GM18909 (cell line): ENCODE data around the gene CPA2.
A peak's percentile ranks its signal among the peaks of the same experiment; 100 is the strongest.
"Not testable (repeated sequence)": the region's sequence is repeated elsewhere in the genome, so short reads cannot be mapped to it uniquely, and the experiment has no call there.

Experiments used
- ATAC-seq: cut with Tn5 transposase; IDR thresholded peaks from one replicate; pipeline ENCODE4 v1.9.1; 2021; ENCODE audit warnings: mild to moderate bottlenecking; ENCODE audit not compliant: unreplicated experiment, poor library complexity

CPA2 gene

DNA sequence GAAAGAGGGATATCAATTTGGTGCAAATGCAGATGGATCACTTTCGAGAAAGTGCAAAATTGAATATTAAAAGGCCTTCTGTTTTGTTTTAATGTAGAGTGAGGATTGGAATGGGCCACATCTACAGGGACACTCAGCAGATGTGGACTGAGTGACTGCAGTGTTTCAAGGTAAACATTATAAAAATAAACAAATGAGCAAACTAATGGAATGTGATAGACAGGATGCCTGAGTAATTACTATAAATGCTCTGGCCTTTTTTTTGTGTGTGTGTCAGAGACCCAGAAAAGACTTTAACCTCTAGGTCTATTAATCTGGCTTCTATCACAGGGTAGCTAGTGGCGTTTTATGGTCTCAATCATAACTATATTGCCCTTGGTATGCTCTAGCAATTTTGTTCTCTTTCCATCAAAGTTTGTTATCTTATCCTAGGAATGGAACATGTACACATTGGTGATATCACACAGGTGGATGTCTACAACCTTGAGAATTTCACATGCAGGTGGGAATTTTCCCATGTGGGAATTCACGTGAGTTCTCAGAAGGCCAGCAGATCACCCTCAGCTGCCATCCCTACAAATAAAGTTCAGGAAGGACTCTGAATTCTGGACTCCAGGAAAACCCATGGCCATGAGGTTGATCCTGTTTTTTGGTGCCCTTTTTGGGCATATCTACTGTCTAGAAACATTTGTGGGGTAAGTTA is at the start of gene CPA2:
CPA2 (plus strand) TSS at position 606 of the 703 bp plus-strand sequence; CDS start at position 625, 19 bp downstream.
- no peak for ATAC-seq

DNA sequence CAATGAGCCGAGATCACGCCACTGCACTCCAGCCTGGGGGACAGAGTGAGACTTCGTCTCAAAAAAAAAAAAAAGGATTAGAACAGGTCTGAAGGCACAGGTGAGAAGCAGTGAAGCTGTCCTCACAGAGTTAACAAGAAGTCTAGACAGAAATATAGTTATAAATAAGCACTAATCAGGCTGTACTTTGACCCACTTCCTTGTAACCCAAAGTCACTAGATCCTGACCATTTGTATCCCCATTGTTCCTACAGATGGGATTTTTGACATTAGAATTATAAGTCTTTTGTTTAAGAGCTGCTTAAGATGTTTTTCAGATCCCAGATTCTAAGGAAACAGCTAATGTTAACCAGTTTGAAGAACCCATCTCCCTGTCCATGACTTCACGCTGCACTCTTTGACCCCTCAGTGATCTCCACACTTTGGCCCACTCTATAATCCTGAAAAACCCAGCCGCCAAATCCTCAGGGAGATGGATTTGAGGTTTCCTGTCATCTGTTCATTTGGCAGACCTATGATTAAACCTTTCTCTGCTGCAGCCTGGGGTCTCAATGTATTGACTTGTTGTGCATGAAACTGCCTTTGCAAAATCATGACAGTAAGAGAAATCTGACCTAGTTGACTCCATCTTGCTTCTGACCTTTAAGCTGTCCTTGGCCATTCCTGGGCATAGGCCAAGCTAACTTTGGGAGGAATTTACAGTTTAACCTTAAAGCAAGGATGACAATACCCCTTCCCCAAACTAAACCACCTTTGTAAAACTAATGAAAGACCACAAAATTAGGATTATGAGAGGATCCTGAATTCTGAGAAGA is 47.6 kb upstream of the CPA2 start:
- ATAC-seq, result no peak

DNA sequence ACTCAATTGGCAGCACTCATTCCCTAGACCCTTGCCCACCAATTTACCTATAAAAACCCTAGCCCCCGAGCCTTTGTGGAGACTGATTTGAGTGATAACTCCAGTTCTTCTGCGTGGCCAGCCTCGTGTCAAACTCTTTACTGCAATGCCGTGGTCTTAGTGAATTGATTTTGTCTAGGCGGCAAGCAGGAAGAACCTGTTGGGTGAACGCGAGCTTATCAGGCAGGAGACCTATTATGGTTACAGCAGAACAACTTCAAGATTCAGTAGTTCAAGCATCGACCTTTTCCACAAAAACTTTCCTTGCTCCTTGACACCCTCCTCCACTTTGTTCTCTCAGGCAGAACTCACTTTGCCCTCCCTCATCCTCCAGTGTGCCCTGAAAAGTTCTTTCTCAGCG is 46.8 kb upstream of the CPA2 start:
- ATAC-seq, result no peak

DNA sequence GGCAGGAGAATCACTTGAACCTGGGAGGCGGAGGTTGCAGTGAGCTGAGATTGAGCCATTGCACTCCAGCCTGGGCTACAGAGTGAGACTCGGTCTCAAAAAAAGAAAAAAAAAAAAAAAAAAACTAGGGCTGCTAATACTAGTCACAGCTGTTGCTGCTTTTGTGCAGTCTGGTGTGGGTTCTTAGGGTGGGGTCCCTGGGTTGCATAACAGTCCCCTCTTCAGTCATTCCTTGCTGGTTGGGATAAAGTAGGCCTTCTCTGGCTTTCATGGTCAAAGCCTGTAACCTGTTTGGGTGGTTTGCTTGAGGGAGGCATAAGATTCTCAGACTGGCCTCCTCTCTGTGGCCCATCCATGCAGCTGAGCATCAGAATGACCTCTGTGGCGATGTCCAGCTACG is 44.9 kb upstream of the CPA2 start:
- no peak for ATAC-seq

DNA sequence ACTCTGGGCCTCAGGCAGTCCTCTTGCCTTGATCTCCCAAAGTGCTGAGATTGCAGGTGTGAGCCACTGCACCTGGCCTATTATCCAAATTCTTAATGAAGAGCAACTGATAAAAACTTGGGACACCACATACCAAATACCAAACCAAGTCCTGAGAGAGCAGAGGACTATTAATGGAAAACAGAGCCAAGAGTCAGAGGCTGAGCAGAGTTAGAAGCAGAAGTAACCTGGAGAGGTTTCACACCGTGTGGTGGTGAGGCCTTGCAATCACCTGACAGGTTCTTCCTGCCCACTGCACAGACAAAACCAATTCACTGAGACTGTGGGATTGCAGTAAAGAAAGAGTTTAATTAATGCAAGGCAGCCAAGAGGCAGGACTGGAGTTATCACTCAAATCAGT is 43.0 kb upstream of the CPA2 start:
- no peak for ATAC-seq

DNA sequence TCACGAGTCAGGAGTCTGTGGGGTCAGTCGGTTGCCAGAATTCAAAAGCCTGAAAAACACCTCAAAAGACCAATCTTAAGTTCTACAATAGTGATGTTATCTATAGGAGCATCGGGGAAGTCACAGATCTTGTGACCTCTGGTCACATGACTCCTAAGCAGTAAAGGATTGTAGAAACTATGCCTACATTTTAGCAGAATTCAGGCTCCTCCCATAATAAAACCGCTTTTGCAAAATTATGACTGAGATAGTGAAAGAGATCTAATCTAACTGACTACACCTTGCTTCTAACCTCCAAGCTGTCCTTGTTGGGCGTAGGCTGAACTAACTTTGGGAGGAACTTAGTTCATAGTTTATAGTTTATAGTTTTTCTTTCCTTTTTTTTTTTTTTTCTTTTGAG is 42.5 kb upstream of the CPA2 start:
- ATAC-seq, result no peak

DNA sequence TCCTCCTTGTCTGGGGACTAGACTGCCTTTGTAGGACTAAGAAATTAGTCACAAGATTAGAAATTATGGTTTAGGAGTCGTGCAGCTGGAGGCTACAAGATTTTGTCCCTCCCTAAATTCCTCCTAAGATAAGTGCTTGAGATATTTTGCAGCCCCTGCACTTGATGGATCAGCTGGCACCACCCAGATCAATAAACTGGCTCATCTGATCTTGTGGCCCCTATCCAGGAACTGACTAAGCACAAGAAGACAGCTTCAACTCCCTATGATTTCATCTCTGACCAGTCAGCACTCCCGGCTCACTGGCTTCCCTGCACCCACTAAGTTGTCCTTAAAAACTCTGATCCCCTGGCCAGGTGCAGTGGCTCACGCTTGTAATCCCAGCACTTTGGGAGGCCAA is 41.7 kb upstream of the CPA2 start:
- ATAC-seq, result not testable (repeated sequence)

DNA sequence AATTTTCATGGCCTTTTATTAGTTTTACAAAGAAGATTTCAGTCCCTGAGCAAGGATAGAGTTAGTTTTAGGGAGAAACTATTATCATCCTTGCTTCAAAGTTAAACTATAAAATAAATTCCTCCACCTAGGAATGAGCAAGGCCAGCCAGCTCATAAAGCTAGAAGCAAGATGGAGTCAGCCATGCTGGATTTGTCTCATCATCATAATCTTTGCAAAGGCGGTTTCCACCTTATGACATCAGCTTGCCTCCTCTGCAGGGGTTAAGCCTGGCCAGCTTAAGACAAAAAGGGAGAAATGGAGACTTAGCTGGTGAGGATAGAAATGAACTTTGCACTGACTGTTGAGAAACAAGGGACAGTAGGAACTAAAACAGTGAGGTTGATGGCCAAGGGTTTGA is 40.3 kb upstream of the CPA2 start:
- no peak for ATAC-seq

DNA sequence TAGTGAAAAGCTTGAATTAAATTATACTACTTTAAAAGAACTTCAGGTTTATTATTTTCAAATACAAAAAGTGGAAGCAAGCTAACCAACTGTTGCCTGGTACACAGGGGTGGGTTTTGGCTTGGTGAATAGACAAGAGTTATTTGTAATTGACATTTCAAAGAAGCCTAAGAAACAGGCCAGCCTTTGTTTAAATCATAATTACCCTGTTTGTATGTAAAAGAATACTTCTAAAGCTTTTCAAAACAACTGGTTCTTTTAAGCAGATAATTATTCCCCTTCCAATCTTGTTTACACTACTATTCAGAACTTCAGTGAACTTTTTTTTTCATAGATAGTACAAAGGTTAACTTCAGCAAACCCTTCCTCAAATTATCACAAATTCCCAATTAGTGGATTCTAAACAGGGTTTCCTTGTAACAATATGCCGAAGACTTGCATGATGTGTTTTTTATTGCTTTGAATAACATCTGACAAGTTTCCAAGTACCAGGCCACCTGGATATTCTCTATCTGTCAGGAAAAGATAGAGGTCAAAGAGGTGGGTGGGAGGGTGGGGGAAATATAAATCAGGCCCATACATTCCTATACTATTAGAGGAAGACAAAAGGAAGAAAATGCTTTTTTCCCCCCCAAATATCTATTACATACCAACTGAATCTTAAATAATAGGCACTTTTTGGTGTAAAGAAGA is 38.6 kb upstream of the CPA2 start:
- no peak for ATAC-seq

DNA sequence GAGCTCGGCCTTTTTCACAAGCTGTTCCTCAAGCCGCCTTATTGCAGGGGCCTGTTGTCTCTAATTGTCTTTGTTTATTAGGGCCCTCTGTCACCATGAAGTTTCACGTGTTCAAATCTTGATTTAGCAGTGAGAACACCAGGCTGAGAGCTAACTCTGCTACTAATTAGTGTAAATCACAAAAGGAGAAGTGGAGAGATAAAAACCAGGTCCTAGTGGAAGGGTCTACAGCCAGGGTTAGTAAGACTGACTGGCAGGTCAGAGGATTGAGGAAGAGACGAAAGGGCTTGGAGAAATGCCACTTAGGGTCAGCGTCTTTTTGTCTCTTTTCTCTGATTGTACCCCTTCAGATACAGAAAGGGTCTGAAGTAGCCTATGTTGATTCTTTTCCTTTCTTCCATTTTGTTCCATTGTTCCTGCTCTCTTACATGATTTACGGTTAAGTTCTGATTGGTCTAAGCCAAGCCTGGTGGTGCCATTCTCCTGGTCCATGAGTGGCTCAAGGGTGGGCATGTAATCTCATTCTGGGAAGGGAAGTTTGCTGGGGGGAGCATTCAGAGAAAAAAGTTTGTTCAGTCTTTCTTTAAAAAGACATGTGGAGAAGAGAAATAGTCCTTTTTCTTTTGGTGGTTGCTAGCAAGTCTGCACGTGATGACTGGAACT is 37.7 kb upstream of the CPA2 start:
- no peak for ATAC-seq

DNA sequence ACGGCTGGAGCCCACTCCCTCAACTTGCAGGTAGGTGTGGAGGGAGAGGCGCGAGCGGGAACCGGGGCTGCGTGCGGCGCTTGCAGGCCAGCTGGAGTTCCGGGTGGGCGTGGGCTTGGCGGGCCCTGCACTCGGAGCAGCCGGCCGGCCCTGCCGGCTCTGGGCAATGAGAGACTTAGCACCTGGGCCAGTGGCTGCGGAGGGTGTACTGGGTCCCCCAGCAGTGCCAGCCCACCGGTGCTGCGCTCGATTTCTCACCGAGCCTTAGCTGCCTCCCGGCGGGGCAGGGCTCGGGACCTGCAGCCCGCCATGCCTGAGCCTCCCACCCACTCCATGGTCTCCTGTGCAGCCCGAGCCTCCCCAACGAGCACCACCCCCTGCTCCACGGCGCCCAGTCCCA is 36.7 kb upstream of the CPA2 start:
- not testable (repeated sequence) for ATAC-seq

DNA sequence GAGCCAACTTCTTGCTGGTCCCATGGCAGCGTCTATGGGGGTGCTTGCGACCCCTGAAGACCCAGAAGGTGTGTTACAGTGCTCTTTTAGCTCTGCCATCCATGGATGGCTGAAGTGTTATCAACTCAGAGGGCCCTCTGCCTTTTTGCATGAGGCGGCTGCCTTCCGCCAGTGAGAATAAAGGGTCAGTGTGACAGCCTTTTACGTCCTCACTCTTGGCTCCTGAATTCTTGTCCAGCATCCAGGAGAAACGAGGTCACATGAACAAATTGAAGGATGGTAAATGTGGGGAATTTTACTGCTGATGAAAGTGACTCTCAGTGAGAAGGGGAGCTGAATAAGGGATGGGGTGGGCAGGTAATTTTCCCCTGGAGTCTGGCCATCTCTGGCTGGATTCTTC is 34.9 kb upstream of the CPA2 start:
- no peak for ATAC-seq

DNA sequence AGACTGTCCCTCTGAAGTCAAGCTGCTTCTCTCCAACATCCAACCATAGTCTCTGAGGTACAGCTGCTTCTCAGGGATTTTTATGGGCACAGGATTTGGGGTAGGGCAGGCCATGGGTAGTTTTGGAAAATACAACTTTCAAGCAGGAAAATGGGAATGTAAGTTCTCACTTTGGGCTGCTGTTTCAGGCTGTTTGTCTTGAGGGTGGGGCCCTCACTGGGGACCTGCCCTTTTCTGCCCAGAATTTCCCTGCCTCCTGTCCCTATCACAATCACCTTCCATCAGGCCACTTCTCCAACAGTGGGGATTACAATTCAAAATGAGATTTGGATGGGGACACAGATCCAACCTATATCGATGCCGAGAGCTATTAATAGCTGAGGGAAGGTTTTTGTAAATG is 34.5 kb upstream of the CPA2 start:
- ATAC-seq, result no peak

DNA sequence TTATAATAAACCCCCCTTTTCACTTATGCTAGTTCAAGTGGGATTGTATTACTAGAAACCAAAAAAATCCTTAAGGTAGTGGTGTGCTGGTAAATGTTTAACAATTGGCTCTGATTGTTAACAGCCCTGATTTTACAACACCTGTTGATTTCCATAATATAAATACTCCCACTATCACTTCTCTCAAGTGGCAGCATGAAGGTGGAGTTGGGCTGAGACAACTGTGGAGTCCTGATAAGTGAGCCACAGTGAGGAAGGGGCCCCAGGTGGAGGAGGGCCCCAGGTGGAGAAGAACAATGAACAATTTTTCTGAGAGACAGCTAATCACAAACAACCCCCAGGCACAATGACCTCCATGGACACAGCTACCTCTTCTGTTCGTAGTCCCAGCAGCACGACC is 32.6 kb upstream of the CPA2 start:
- ATAC-seq, result no peak

DNA sequence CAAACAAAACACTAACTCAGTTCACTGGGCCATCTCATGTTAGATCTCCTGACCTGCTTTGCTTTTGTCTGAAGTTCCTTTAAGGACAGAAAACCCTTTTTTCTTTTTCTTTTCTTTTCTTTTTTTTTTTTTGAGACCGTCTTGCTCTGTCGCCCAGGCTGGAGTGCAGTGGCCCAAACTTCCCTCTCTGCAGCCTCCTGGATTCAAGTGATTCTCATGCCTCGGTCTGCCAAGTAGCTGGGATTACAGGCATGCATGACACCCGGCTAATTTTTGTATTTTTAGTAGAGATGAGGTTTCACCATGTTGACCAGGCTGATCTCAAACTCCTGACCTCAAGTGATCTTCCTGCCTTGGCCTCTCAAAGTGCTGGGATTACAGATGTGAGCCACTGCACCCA is 30.3 kb upstream of the CPA2 start:
- ATAC-seq, result not testable (repeated sequence)

DNA sequence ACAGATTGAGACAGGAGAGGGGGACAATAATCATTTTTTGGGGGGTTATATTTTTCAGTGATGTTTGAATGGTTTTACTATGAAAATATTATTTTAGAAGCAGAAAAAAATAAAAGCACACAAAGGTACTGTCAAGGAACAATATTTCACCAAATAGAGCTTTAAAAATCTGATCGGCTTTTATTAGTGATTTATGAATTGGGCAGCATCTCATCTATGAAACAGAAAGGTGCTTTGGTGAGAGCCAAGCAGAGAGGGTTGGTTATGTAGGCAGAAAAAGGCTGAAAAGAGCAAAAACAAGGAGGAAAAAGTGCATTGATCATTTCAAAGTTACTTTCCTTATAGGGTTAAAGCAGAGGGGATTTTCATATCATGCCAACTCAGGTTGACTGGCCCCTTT is 26.4 kb upstream of the CPA2 start:
- ATAC-seq, result no peak

DNA sequence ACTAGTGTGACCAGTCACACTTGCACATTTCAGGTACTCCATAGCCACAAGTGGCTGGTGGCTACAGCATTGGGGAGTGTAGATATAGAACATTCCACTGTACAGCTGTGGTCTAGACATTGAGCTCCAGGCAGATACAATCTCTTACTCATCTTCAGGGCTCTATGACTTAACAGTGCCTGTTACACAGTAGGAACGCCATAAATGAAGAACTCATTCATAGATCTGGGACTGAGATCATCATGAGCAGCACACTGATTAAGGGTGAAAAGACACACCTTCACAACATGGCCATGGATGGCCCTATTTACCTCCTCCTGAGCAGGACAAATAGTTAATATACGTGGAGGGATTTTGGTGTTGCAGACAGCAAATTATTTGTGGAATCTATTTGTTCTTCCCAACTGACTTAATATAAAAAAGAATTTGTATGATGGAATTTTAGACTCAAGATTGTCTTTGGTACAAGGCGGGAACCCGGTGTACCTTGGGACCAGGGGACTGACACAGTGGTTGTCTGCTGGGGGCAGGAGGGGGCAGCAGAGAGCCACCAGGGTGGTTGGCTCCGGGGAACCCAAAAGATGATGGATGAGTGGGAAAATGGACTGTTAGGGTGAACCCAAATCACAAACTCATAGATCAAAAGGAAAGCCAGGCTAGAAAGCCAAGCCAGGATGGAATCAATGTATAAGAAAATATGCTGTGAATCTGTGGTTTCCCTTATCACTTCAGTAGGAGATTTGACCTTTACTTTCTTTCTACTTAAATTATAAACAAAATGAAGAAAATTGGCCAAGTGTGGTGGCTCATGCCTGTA is 24.3 kb upstream of the CPA2 start:
- ATAC-seq, result peak; percentile 63

DNA sequence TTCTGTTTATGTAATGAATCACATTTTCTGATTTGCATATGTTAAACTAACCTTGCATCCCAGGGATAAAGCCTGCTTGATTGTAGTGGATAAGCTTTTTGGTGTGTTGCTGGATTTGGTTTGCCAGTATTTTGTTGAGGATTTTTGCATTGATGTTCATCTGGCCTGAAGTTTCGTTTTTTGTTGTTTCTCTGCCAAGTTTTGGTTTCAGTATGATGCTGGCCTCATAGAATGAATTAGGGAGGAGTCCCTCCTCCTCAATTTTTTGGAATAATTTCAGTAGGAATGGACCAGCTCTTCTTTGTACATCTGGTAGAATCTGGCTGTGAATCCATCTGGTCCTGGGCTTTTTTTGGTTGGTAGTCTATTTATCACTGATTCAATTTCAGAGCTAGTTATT is 23.2 kb upstream of the CPA2 start:
- not testable (repeated sequence) for ATAC-seq

DNA sequence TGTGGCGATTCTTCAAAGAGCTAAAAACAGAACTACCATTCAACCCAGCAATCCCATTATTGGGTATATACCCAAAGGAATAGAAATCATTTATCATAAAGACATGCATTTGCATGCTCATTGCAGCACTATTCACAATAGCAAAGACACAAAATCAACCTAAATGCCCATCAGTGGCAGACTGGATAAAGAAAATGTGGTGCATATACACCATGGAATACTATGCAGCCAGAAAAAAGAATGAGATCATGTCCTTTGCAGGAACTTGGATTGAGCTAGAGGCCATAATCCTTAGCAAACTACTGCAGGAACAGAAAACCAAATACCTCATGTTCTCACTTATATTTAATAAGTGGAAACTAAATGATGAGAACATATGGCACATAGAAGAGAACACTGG is 20.2 kb upstream of the CPA2 start:
- not testable (repeated sequence) for ATAC-seq

DNA sequence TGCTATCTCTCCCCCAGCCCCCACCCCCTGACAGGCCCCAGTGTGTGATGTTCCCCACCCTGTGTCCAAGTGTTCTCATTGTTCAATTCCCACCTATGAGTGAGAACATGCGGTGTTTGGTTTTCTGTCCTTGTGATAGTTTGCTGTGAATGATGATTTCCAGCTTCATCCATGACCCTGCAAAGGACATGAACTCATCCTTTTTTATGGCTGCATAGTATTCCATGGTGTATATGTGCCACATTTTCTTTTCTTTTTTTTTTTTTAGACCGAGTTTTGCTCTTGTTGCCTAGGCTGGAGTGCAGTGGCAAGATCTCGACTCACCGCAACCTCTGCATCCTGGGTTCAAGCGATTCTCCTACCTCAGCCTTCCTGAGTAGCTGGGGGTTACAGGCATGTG is 17.8 kb upstream of the CPA2 start:
- ATAC-seq, result not testable (repeated sequence)
